ENCODE results near the gene KLHDC10.

- TF ChIP-seq HES2 (IDR thresholded peaks at IDR 0.05) (no peak), POLR2AphosphoS2 (conservative IDR thresholded peaks at IDR 0.05; ENCODE audit: low read length) (no peak), POLR2A (IDR thresholded peaks at IDR 0.05; ENCODE audit: low read length) (no peak), RCOR1 (IDR thresholded peaks at IDR 0.05; ENCODE audit: low read depth, low read length) (no peak), CTCF (IDR thresholded peaks at IDR 0.05) (no peak), JUN (IDR thresholded peaks at IDR 0.05) (no peak), SMC3 (IDR thresholded peaks at IDR 0.05) (no peak), CHD2 (IDR thresholded peaks at IDR 0.05; ENCODE audit: low read length, partially characterized antibody) (no peak), MAFK (IDR thresholded peaks at IDR 0.05; ENCODE audit: partially characterized antibody) (no peak), RFX5 (IDR thresholded peaks at IDR 0.05) (no peak), HDAC2 (IDR thresholded peaks at IDR 0.05) (no peak), ZC3H11A (IDR thresholded peaks at IDR 0.05) (no peak), CBX2 (IDR thresholded peaks at IDR 0.05; ENCODE audit: borderline replicate concordance, low read depth) (no peak), RAD21 (conservative IDR thresholded peaks at IDR 0.05 in 1 of 2, IDR thresholded peaks at IDR 0.05 in 1 of 2) (no peak)
These were observed 53.2 kb downstream of the KLHDC10 start for GRCh38 chr7:130123501-130123900.

Data from A549 (cell line).